Smooth muscle cell (in vitro differentiated cells): ENCODE results near the gene SMIM7. TPM values are rescaled to one million over a fixed set of nuclear protein-coding genes. Genes with fewer than 3 reads are reported as not detected.

Source experiments
- DNase-seq: peaks from one replicate; lab custom pipeline; 2025; ENCODE audit not compliant: unreplicated experiment; lab: John Stamatoyannopoulos, UW
- H2AFZ ChIP-seq: fragments of 200-600 bp; sonication (generic); 2 replicates; pipeline ENCODE4 v1.6.0; 2016; ENCODE audit warnings: antibody characterized with exemption, low read depth, mild to moderate bottlenecking
- H3F3A ChIP-seq: fragments of 200-600 bp; sonication (generic); 2 replicates; pipeline ENCODE4 v1.6.0; 2017; ENCODE audit warnings: antibody characterized with exemption, low read depth
- H3K27ac ChIP-seq: fragments of 200-600 bp; sonication (generic); 2 replicates; pipeline ENCODE4 v1.5.1; 2016; ENCODE audit warnings: low read depth, mild to moderate bottlenecking
- H3K27me3 ChIP-seq: fragments of 200-600 bp; sonication (generic); 2 replicates; pipeline ENCODE4 v1.6.1; 2016; ENCODE audit warnings: low read depth, mild to moderate bottlenecking
- H3K36me3 ChIP-seq: fragments of 200-600 bp; sonication (generic); 2 replicates; pipeline ENCODE4 v1.5.1; 2016; ENCODE audit warnings: low read depth
- H3K4me1 ChIP-seq: fragments of 200-600 bp; sonication (generic); 2 replicates; pipeline ENCODE4 v1.5.1; 2016; ENCODE audit warnings: low read depth
- H3K4me2 ChIP-seq: fragments of 200-600 bp; sonication (generic); 2 replicates; pipeline ENCODE4 v1.6.0; 2016; ENCODE audit warnings: mild to moderate bottlenecking
- H3K4me3 ChIP-seq: fragments of 200-600 bp; sonication (generic); 2 replicates; pipeline ENCODE4 v1.5.1; 2016; ENCODE audit warnings: mild to moderate bottlenecking
- H3K79me2 ChIP-seq: fragments of 200-600 bp; sonication (generic); 2 replicates; pipeline ENCODE4 v1.6.0; 2016; ENCODE audit warnings: low read depth, mild to moderate bottlenecking
- H3K9ac ChIP-seq: fragments of 200-600 bp; sonication (generic); 2 replicates; pipeline ENCODE4 v1.6.0; 2016; ENCODE audit warnings: low read depth
- H3K9me3 ChIP-seq: fragments of 200-600 bp; sonication (generic); replicated peaks from 2 replicates; pipeline ENCODE4 v1.5.1; 2016; ENCODE audit warnings: low read depth
- H4K20me1 ChIP-seq: fragments of 200-600 bp; sonication (generic); 2 replicates; pipeline ENCODE4 v1.6.0; 2016; ENCODE audit warnings: low read depth
- WGBS: methylation state at CpG from one replicate; pipeline ENCODE4 v1.1.7; 2016; ENCODE audit warnings: low lambda C conversion rate; 5-methylcytosine and 5-hydroxymethylcytosine counted together
- polyA plus RNA-seq: library from polyadenylated mRNA; unstranded; fragments of >200 nt; fragmentation: Nextera tagmentation; extraction: Ambion mirVana; gene quantifications from 2 replicates; pipeline ENCODE4 v1.2.1, GENCODE V29; 2016
- total RNA-seq: library from RNA; depleted of rRNA; stranded (reverse); fragments of >200 nt; gene quantifications from 2 replicates; pipeline ENCODE4 v1.2.3, GENCODE V29; 2014
- TF ChIP-seq, protein P1 (sequence below): fragments of 200-600 bp; sonication (generic); IDR thresholded peaks from 2 replicates; pipeline ENCODE4 v1.5.1; 2017; ENCODE audit warnings: borderline replicate concordance, mild to moderate bottlenecking, antibody characterized with exemption; ENCODE audit not compliant: insufficient read depth, poor library complexity, severe bottlenecking

The SMIM7 gene
- total and polyA plus RNA-seq, 2 experiments from 2014 or later = 64.4 to 109 TPM

DNA sequence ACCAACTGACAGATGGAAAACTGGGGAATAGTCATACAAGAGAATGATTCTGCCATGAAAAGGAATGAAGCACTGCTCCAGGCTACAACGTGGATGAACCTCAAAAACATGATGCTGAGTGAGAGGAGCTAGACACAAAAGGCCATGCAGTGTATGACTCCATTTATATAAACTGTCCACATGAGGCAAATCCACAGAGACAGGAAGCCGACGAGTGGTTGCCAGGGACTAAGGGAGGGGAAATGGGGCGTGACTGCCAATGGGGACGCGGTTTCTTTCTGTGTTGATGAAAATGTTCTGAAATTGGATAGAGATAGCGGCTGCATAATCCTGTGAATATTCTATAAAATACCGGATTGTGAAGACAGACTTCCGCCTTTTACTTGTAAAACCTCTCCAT lies 10.2 kb downstream of the SMIM7 start:
- Histone ChIP-seq H3K9me3 (no peaks in the 10 kb centered on the region), H3K4me2 (no peak overlapping the region), H3K79me2 (peaks cover 15% of the 10 kb centered on the region), H4K20me1 (peaks cover 32% of the 10 kb centered on the region), H3K27ac (no peak overlapping the region), H3F3A (no peaks in the 10 kb centered on the region), H3K4me1 (no peaks in the 10 kb centered on the region), H3K27me3 (no peaks in the 10 kb centered on the region), H2AFZ (no peak overlapping the region), H3K9ac (no peak overlapping the region), H3K4me3 (no peak overlapping the region), H3K36me3 (no peaks in the 10 kb centered on the region)
- no peak for DNase-seq
- whole genome bisulfite sequencing = 97% methylated on average over 9 of the region's 9 CpGs
- TF ChIP-seq, protein P1, sequence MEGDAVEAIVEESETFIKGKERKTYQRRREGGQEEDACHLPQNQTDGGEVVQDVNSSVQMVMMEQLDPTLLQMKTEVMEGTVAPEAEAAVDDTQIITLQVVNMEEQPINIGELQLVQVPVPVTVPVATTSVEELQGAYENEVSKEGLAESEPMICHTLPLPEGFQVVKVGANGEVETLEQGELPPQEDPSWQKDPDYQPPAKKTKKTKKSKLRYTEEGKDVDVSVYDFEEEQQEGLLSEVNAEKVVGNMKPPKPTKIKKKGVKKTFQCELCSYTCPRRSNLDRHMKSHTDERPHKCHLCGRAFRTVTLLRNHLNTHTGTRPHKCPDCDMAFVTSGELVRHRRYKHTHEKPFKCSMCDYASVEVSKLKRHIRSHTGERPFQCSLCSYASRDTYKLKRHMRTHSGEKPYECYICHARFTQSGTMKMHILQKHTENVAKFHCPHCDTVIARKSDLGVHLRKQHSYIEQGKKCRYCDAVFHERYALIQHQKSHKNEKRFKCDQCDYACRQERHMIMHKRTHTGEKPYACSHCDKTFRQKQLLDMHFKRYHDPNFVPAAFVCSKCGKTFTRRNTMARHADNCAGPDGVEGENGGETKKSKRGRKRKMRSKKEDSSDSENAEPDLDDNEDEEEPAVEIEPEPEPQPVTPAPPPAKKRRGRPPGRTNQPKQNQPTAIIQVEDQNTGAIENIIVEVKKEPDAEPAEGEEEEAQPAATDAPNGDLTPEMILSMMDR = no peak

DNA sequence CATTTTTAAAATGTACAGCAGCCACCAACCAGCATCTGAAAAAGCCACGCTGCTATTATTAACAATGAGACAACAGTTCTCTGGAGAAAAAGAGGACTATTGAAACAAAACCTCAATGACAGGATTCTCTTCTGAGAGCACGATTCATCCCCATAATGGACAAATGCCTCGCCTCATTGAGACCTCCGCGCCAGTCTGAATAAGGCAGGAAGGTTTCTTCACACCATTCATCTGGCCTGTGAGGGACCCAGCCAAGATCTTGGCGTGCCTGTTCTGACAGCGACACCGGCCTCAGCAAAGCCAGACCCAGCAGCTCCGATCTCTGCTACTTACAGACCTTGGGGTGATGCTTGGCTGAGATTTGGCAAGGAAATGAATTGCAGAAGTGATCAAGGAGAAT lies 14.8 kb downstream of the SMIM7 start:
- H3K4me2 ChIP-seq = no peak overlapping the region
- no peaks in the 10 kb centered on the region for H3K9me3 ChIP-seq
- no peaks in the 10 kb centered on the region for H3K27me3 ChIP-seq
- no peak overlapping the region for H2AFZ ChIP-seq
- peaks cover 61% of the 10 kb centered on the region for H4K20me1 ChIP-seq
- WGBS = 97% methylated on average over 9 of the region's 9 CpGs
- no peak overlapping the region for H3K9ac ChIP-seq
- TF ChIP-seq, protein P1 = no peak
- H3K79me2 ChIP-seq = peaks cover 52% of the 10 kb centered on the region
- no peaks in the 10 kb centered on the region for H3K4me1 ChIP-seq
- H3K4me3 ChIP-seq = no peak overlapping the region
- no peak for DNase-seq
- H3K36me3 ChIP-seq = no peaks in the 10 kb centered on the region
- no peaks in the 10 kb centered on the region for H3F3A ChIP-seq
- no peak overlapping the region for H3K27ac ChIP-seq

DNA sequence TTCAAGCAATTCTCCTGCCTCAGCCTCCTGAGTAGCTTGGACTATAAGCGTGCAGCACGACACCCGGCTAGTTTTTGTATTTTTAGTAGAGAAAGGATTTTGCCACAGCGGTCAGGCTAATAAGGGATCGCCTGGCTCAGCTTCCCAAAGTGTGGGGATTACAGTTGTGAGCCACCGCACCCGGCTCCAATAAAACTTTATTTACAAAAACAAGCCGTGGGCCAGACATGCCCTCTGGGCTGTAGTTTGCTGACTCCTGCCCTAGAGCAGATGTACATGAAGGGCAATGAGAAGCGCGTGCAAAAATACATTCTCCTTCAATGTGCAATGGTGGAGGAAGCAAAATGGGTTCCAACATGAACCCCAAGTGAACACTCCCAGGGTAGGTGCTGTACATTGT lies 18.2 kb downstream of the SMIM7 start:
- Histone ChIP-seq H3K79me2 (peaks cover 76% of the 10 kb centered on the region), H4K20me1 (peaks cover 83% of the 10 kb centered on the region), H3K4me2 (no peak overlapping the region), H3K36me3 (no peaks in the 10 kb centered on the region), H3K4me3 (no peak overlapping the region), H3K4me1 (no peaks in the 10 kb centered on the region), H3K9me3 (no peaks in the 10 kb centered on the region), H3K27me3 (no peaks in the 10 kb centered on the region), H3K9ac (no peak overlapping the region), H2AFZ (no peak overlapping the region), H3K27ac (no peak overlapping the region), H3F3A (no peaks in the 10 kb centered on the region)
- over 99% methylated on average over 10 of the region's 10 CpGs for WGBS
- no peak for DNase-seq
- TF ChIP-seq, protein P1 = no peak

DNA sequence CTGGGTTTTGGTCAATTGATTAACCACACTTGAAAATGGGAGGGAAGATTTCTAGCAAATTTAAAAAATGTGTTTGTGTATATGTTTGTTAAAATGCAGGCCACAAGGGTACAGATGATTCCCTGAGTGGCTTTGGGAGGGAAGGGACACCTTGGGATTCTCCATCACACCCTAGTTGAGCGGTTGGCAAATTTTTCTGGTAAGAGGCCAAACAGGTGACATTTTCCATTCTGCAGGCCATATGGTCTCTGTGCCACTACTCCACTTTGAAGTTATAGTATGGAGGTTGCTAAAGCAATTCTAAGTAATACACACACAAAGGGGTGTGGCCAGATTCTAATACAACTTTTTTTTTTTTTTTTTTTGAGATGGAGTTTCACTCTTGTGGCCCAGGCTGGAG lies 19.0 kb downstream of the SMIM7 start:
- Histone ChIP-seq H3K4me2 (no peak overlapping the region), H3K36me3 (no peaks in the 10 kb centered on the region), H3K4me1 (no peaks in the 10 kb centered on the region), H4K20me1 (peaks cover 91% of the 10 kb centered on the region), H3K4me3 (no peak overlapping the region), H3K27ac (no peak overlapping the region), H2AFZ (no peak overlapping the region), H3K27me3 (no peaks in the 10 kb centered on the region), H3F3A (no peaks in the 10 kb centered on the region), H3K9ac (no peak overlapping the region), H3K79me2 (peaks cover 75% of the 10 kb centered on the region), H3K9me3 (no peaks in the 10 kb centered on the region)
- TF ChIP-seq, protein P1 = no peak
- 89% methylated on average over 1 of the region's 1 CpG for WGBS
- DNase-seq = no peak
